NCI-H1417 (cell line): ENCODE results near the gene WFDC10B.
"Not testable (repeated sequence)": the region's sequence is repeated elsewhere in the genome, so short reads cannot be mapped to it uniquely, and the experiment has no call there.

Experiments
- DNase-seq, 3 experiments: peaks; one replicate each; lab custom pipeline; 2025; lab: John Stamatoyannopoulos, UW

The WFDC10B gene

GRCh38 chr20:45647441-45648050 lies 57.3 kb downstream of the WFDC10B start:
- no peak for DNase-seq

DNA sequence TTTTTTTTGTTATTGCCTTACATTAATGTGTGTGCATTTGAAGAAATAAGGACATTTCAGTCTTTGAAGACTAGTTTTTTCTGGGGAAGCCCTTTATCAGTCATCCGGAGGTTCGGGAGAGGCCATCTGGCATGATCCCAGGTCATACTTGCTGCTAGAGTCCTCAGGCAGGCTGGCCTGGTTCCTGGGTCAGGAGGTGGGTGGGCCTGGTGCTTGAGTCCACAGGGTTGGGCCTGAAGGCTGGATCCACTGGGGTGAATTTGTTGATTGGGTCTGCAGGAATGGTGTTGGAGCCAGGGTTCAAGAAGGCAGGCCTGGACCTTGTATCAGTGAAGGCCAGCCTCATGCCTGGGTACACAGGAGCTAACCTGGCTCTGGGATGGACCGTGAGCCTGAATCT lies 57.9 kb downstream of the WFDC10B start:
- no peak for DNase-seq

- DNase-seq = not testable (repeated sequence)
Observed at GRCh38 chr20:45645869-45646268, 59.0 kb downstream of the WFDC10B start.

GRCh38 chr20:45641076-45641475 lies 63.7 kb downstream of the WFDC10B start:
- not testable (repeated sequence) for DNase-seq

DNA sequence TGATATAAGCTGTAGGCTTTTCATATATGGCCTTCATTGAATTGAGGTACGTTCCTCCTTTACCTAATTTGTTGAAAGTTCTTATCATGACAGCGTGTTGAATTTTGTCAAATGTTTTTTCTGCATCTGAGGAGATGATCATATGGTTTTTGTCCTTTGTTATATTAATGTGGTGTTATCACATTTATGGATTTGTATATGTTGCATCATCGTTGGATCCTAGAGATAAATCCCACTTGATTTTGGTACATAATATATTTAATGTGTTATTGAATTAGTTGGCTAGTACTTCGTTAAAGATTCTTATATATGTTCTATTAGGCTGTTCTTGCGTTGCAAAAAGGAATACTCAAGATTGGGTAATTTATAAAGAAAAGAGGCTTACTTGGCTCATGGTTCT lies 65.1 kb downstream of the WFDC10B start:
- DNase-seq = no peak

DNA sequence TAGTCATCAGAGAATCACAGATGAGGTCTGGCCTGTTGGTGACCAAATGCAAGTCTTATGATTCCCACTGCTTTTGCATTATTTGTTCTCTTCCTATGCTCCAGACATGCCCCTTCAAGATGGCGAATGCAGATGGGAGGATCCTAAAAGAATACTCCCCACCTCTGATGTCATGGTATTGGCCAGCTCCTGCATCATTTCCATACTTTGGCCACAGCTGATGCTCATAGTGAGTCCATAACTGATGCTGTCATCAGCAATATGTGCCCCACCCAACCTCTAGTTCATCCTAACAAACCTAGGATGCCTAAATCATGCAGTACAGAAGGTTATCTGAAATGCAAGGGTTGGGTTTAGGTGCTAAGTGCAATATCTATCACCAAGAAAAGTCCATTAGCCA lies 68.3 kb downstream of the WFDC10B start:
- DNase-seq = no peak
